Trophoblast cell (in vitro differentiated cells and primary cell): Measurements from ENCODE around the gene HUWE1.

Experiments
- DNase-seq, 2 donors: peaks; one replicate each; pipeline ENCODE4 v3.0.0-alpha.2; 2016
- H2AFZ ChIP-seq: 2 replicates; pipeline ENCODE4 v1.6.1; 2013; ENCODE audit warnings: low read length, moderate library complexity, mild to moderate bottlenecking; ENCODE audit not compliant: insufficient read depth, poor library complexity
- H2AK5ac ChIP-seq: 2 replicates; pipeline ENCODE4 v1.6.1; 2013; ENCODE audit warnings: mild to moderate bottlenecking, low read length
- H2BK120ac ChIP-seq: 2 replicates; pipeline ENCODE4 v1.6.1; 2013; ENCODE audit warnings: low read length, mild to moderate bottlenecking, moderate library complexity; ENCODE audit not compliant: insufficient read depth, poor library complexity
- H2BK12ac ChIP-seq: 2 replicates; pipeline ENCODE4 v1.6.1; 2013; ENCODE audit warnings: mild to moderate bottlenecking, low read length, moderate library complexity
- H2BK5ac ChIP-seq: 2 replicates; pipeline ENCODE4 v1.6.1; 2013; ENCODE audit warnings: low read length, low read depth, moderate library complexity, mild to moderate bottlenecking; ENCODE audit not compliant: poor library complexity
- H3K14ac ChIP-seq: 2 replicates; pipeline ENCODE4 v1.6.1; 2013; ENCODE audit warnings: mild to moderate bottlenecking, low read length
- H3K18ac ChIP-seq: 2 replicates; pipeline ENCODE4 v1.6.1; 2013; ENCODE audit warnings: mild to moderate bottlenecking, low read length
- H3K23ac ChIP-seq: 2 replicates; pipeline ENCODE4 v1.6.1; 2013; ENCODE audit warnings: low read length
- H3K27ac ChIP-seq: 2 replicates; pipeline ENCODE4 v1.5.1; 2013; ENCODE audit warnings: low read depth, mild to moderate bottlenecking, inconsistent platforms, low read length, moderate library complexity
- H3K27me3 ChIP-seq: 2 replicates; pipeline ENCODE4 v1.6.1; 2013; ENCODE audit warnings: inconsistent platforms, mild to moderate bottlenecking, low read length, moderate library complexity; ENCODE audit not compliant: insufficient read depth
- H3K36me3 ChIP-seq, 2 experiments: 1 replicate in 1 of 2; 2 replicates in 1 of 2; pipeline ENCODE4 v1.6.1; 2013; ENCODE audit warnings: low read length in 2 of 2, mild to moderate bottlenecking in 2 of 2, moderate library complexity in 1 of 2; ENCODE audit not compliant: insufficient read depth in 2 of 2, control insufficient read depth in 1 of 2
- H3K4ac ChIP-seq: 2 replicates; pipeline ENCODE4 v1.6.1; 2013; ENCODE audit warnings: low read depth, mild to moderate bottlenecking, low read length, moderate library complexity
- H3K4me1 ChIP-seq, 2 experiments: 1 replicate in 1 of 2; 2 replicates in 1 of 2; pipeline ENCODE4 v1.6.1; 2013; ENCODE audit warnings: low read length in 2 of 2, mild to moderate bottlenecking in 2 of 2, moderate library complexity in 1 of 2; ENCODE audit not compliant: insufficient read depth in 2 of 2, control insufficient read depth in 1 of 2
- H3K4me2 ChIP-seq: 2 replicates; pipeline ENCODE4 v1.6.1; 2013; ENCODE audit warnings: inconsistent platforms, mild to moderate bottlenecking, low read length, moderate library complexity
- H3K4me3 ChIP-seq: 2 replicates; pipeline ENCODE4 v1.5.1; 2013; ENCODE audit warnings: mild to moderate bottlenecking, low read depth, low read length, inconsistent platforms
- H3K79me1 ChIP-seq: one replicate; pipeline ENCODE4 v1.6.1; 2013; ENCODE audit warnings: low read length
- H3K79me2 ChIP-seq: 2 replicates; pipeline ENCODE4 v1.6.1; 2013; ENCODE audit warnings: low read length, mild to moderate bottlenecking; ENCODE audit not compliant: control insufficient read depth, insufficient read depth, poor library complexity
- H3K9ac ChIP-seq: 2 replicates; pipeline ENCODE4 v1.6.1; 2013; ENCODE audit warnings: mild to moderate bottlenecking, low read length
- H3K9me3 ChIP-seq: 2 replicates; pipeline ENCODE4 v1.6.1; 2013; ENCODE audit warnings: low read depth, mild to moderate bottlenecking, control low read depth, inconsistent platforms, low read length; ENCODE audit not compliant: insufficient read depth
- H4K12ac ChIP-seq: 2 replicates; pipeline ENCODE4 v1.6.1; 2013; ENCODE audit warnings: low read depth, mild to moderate bottlenecking, low read length, moderate library complexity
- H4K8ac ChIP-seq: 2 replicates; pipeline ENCODE4 v1.6.1; 2013; ENCODE audit warnings: low read depth, mild to moderate bottlenecking, low read length, moderate library complexity
- H4K91ac ChIP-seq: one replicate; pipeline ENCODE4 v1.6.1; 2013; ENCODE audit warnings: low read depth, mild to moderate bottlenecking, low read length, moderate library complexity
- whole genome bisulfite sequencing: extraction: QIAGEN DNeasy Blood & Tissue Kit; methylation state at CpG from one replicate; pipeline ENCODE4 v1.1.7; 2013; ENCODE audit warnings: missing lambda C conversion rate; ENCODE audit not compliant: insufficient read length, insufficient coverage; ENCODE audit errors: extremely low coverage; 5-methylcytosine and 5-hydroxymethylcytosine counted together

HUWE1 gene

GRCh38 chrX:53642337-53642736 lies 44.2 kb downstream of the HUWE1 start:
- no peaks in the 10 kb centered on the region for H3K9me3 ChIP-seq
- H3K79me2 ChIP-seq: no peaks in the 10 kb centered on the region
- WGBS: no CpG with 5 or more reads among the region's 2 CpGs
- no peak overlapping the region for H3K4me2 ChIP-seq
- no peak overlapping the region for H2BK120ac ChIP-seq
- no peaks in the 10 kb centered on the region for H3K4me1 ChIP-seq
- H3K4ac ChIP-seq: no peak overlapping the region
- no peak overlapping the region for H4K8ac ChIP-seq
- H3K4me3 ChIP-seq: no peak overlapping the region
- no peaks in the 10 kb centered on the region for H3K79me1 ChIP-seq
- DNase-seq: no peak
- no peak overlapping the region for H4K91ac ChIP-seq
- H3K18ac ChIP-seq: no peak overlapping the region
- no peaks in the 10 kb centered on the region for H3K27me3 ChIP-seq
- H2BK12ac ChIP-seq: no peak overlapping the region
- H2AK5ac ChIP-seq: no peak overlapping the region
- no peak overlapping the region for H3K14ac ChIP-seq
- H2BK5ac ChIP-seq: no peak overlapping the region
- peaks cover 14 to 18% of the 10 kb centered on the region in 2 experiments for H3K36me3 ChIP-seq
- no peak overlapping the region for H3K23ac ChIP-seq
- H2AFZ ChIP-seq: no peak overlapping the region
- no peak overlapping the region for H3K9ac ChIP-seq
- no peak overlapping the region for H3K27ac ChIP-seq
- H4K12ac ChIP-seq: no peak overlapping the region

GRCh38 chrX:53639257-53639656 lies 47.3 kb downstream of the HUWE1 start:
- Histone ChIP-seq H3K4me1 (no peaks in the 10 kb centered on the region), H3K14ac (no peak overlapping the region), H3K4me2 (no peak overlapping the region), H3K4me3 (no peak overlapping the region), H3K27ac (no peak overlapping the region), H2AK5ac (no peak overlapping the region), H3K79me1 (no peaks in the 10 kb centered on the region), H3K9me3 (no peaks in the 10 kb centered on the region), H2BK12ac (no peak overlapping the region), H4K12ac (no peak overlapping the region), H2BK120ac (no peak overlapping the region), H3K4ac (no peak overlapping the region), H3K36me3 (peaks cover 11 to 15% of the 10 kb centered on the region in 2 experiments), H4K91ac (no peak overlapping the region), H2AFZ (no peak overlapping the region), H3K18ac (no peak overlapping the region), H4K8ac (no peak overlapping the region), H3K27me3 (no peaks in the 10 kb centered on the region), H2BK5ac (no peak overlapping the region), H3K9ac (no peak overlapping the region), H3K23ac (no peak overlapping the region), H3K79me2 (no peaks in the 10 kb centered on the region)
- DNase-seq: no peak

- no peak overlapping the region for H2BK12ac ChIP-seq
- H2BK120ac ChIP-seq: no peak overlapping the region
- H3K14ac ChIP-seq: no peak overlapping the region
- H3K18ac ChIP-seq: no peak overlapping the region
- H2AK5ac ChIP-seq: no peak overlapping the region
- no peak overlapping the region for H4K8ac ChIP-seq
- no CpG with 5 or more reads among the region's 2 CpGs for WGBS
- DNase-seq: no peak
- H2AFZ ChIP-seq: no peak overlapping the region
- no peak overlapping the region for H4K91ac ChIP-seq
- no peak overlapping the region for H3K9ac ChIP-seq
- no peak overlapping the region for H3K4me3 ChIP-seq
- H3K4me2 ChIP-seq: no peak overlapping the region
- no peak overlapping the region for H2BK5ac ChIP-seq
- no peak overlapping the region for H3K27ac ChIP-seq
- H3K36me3 ChIP-seq: peaks cover 4 to 12% of the 10 kb centered on the region in 2 experiments
- no peaks in the 10 kb centered on the region for H3K9me3 ChIP-seq
- no peaks in the 10 kb centered on the region for H3K27me3 ChIP-seq
- H3K79me2 ChIP-seq: no peaks in the 10 kb centered on the region
- no peak overlapping the region for H4K12ac ChIP-seq
- H3K4ac ChIP-seq: no peak overlapping the region
- H3K79me1 ChIP-seq: no peaks in the 10 kb centered on the region
- no peak overlapping the region for H3K23ac ChIP-seq
- H3K4me1 ChIP-seq: no peaks in the 10 kb centered on the region
Measured at GRCh38 chrX:53637479-53637878, 49.0 kb downstream of the HUWE1 start.

- Histone ChIP-seq H3K4ac (no peak overlapping the region), H4K12ac (no peak overlapping the region), H3K18ac (no peak overlapping the region), H4K8ac (no peak overlapping the region), H3K4me3 (no peak overlapping the region), H3K79me2 (no peaks in the 10 kb centered on the region), H3K4me2 (no peak overlapping the region), H3K36me3 (peaks cover 5 to 23% of the 10 kb centered on the region in 2 experiments), H3K27me3 (no peaks in the 10 kb centered on the region), H3K27ac (no peak overlapping the region), H2BK5ac (no peak overlapping the region), H2BK12ac (no peak overlapping the region), H4K91ac (no peak overlapping the region), H2AK5ac (no peak overlapping the region), H3K14ac (no peak overlapping the region), H3K23ac (no peak overlapping the region), H3K79me1 (no peaks in the 10 kb centered on the region), H3K9ac (no peak overlapping the region), H2AFZ (no peak overlapping the region), H3K9me3 (no peaks in the 10 kb centered on the region), H2BK120ac (no peak overlapping the region), H3K4me1 (no peaks in the 10 kb centered on the region)
- no CpG with 5 or more reads among the region's 2 CpGs for WGBS
- peak in 1 of 2 donors; percentile 56 for DNase-seq
Measured at GRCh38 chrX:53631156-53631555, 55.4 kb downstream of the HUWE1 start.
